Measurements from ENCODE around the gene CHD5.
"Not testable (repeated sequence)": the region's sequence is repeated elsewhere in the genome, so short reads cannot be mapped to it uniquely, and the experiment has no call there.

CHD5 gene

DNA sequence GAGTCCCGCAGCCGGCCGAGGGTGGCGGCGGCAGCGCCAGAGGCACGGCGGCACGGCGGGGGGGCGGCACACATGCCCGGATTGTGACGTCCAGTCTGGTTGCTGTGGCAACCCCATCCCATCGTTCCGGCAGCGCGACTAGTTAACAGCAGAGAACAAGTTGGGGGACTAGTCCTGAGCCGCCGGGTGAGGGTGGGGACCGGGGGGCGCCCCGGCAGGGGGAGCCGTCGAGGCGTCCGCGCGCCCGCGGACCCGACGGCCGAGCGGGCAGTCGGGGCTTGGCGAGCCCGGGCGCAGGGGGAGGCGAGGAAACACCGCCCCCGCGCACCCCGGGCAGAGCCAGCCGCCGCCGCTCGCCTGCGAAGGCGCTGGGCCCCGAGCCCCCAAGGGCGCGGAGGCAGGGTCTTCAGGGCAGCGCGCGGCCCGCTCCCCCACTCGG is at the start of gene CHD5:
TSS of gene CHD5 (minus strand) at position 54 of the 439 bp plus-strand sequence. CDS start 298 bp downstream, outside the sequence.
- peak in 1 of 2 experiments; percentile 73 for DNase-seq (ENCODE audit: low read depth in 1 of 2, low spot score in 1 of 2)
- in situ Hi-C loops (cut with HindIII; ENCODE audit: low pct_unique_long_range_greater_than_20kb, low sequenced_read_pairs) = no loop called here
- TF ChIP-seq JUND (IDR thresholded peaks at IDR 0.05; ENCODE audit: low read depth) = no peak

DNA sequence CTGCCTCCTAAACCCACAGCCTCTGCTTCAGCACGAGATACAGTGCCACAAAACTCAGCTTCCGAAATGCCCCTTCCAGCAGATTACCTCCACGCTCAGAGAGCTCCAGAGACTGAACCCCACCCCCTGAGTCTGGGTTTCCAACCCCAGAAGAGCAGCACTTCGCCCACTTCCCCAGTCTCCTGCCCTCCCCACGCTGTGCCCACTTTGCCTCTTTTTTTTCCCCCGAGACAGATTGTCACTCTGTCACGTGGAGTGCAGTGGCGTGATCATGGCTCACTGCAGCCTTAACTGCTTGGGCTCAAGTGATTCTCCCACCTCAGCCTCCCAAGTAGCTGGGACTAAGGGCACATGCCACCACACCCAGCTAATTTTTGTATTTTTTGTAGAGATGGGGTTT is 45.5 kb upstream of the CHD5 start:
- in situ Hi-C loops (cut with HindIII; ENCODE audit: low pct_unique_long_range_greater_than_20kb, low sequenced_read_pairs) = no loop called here
- no peak for DNase-seq (ENCODE audit: low read depth in 1 of 2, low spot score in 1 of 2)
- TF ChIP-seq JUND (IDR thresholded peaks at IDR 0.05; ENCODE audit: low read depth) = no peak

DNA sequence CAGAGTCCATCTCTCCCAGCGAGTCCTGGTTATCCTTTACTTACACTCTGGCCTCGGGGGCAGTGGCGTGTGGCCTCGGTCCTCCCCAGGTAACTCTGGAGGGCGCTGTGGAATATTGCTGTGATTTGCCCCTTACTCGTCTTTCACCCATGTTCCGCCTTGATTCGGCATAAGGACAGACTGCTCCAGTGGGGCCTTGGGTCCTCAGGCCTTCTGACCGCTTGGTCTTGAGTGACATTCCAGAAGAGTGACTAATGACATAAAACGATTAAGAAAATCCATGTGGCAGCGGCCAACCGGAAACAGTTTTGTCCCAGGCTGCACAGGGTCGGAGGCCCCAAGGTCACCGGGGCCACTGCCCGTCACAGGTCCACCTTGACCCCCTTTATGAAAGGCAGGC is 44.6 kb upstream of the CHD5 start:
- no peak for TF ChIP-seq JUND (IDR thresholded peaks at IDR 0.05; ENCODE audit: low read depth)
- in situ Hi-C loops (cut with HindIII; ENCODE audit: low pct_unique_long_range_greater_than_20kb, low sequenced_read_pairs) = no loop called here
- DNase-seq (ENCODE audit: low read depth in 1 of 2, low spot score in 1 of 2) = no peak

- in situ Hi-C loops (cut with HindIII; ENCODE audit: low pct_unique_long_range_greater_than_20kb, low sequenced_read_pairs) = no loop called here
- TF ChIP-seq JUND (IDR thresholded peaks at IDR 0.05; ENCODE audit: low read depth) = no peak
- DNase-seq (ENCODE audit: low read depth in 1 of 2, low spot score in 1 of 2) = no peak
These were observed 43.5 kb upstream of the CHD5 start for GRCh38 chr1:6223617-6224016.

DNA sequence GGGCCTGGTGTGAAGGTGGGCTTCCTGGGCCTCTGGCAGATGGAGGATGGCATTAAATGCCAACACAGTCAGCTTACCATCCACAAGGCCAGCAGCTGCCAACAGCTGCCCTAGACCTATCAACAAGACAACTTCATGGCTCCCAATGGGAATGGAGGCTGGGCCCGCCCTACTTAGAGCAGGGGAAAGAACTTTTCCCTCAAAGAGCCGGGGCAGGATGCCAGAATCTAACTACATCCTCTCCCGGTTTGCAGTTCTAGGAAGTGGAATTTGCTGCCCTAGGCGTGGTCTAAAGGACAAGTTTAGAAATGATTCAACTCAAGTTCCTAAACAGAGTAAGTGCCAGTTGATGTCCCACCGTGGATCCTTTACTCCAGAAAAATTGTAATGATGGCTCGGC is 42.5 kb upstream of the CHD5 start:
- no peak for TF ChIP-seq JUND (IDR thresholded peaks at IDR 0.05; ENCODE audit: low read depth)
- in situ Hi-C loops (cut with HindIII; ENCODE audit: low pct_unique_long_range_greater_than_20kb, low sequenced_read_pairs) = no loop called here
- DNase-seq (ENCODE audit: low read depth in 1 of 2, low spot score in 1 of 2) = no peak

- no peak for DNase-seq (ENCODE audit: low read depth in 1 of 2, low spot score in 1 of 2)
- in situ Hi-C loops (cut with HindIII; ENCODE audit: low pct_unique_long_range_greater_than_20kb, low sequenced_read_pairs) = no loop called here
- TF ChIP-seq JUND (IDR thresholded peaks at IDR 0.05; ENCODE audit: low read depth) = no peak
These were observed 41.2 kb upstream of the CHD5 start for GRCh38 chr1:6221210-6221784.

DNA sequence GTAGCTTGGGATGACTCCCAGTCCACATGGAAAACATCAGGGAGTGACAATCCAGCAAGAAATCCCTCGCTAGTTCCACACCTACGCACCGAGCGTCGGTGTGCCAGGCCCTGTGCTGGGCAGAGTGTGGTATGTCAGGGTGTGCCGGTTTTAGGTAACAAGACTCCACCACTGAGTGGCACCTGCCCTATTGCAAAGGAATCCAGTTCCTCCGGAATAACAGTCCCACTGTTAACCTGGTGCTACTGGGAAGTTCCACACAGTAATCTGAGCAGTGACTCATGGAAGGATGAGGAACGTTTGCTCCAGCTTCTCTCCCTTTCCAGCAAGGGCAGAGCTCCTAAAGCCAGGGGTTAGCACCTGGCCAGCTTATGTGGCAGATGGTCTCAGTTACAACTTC is 40.1 kb upstream of the CHD5 start:
- 0 out of 2 replicates have a peak, but pooled peaks have one; percentile 53 for TF ChIP-seq JUND (IDR thresholded peaks at IDR 0.05; ENCODE audit: low read depth)
- DNase-seq (ENCODE audit: low read depth in 1 of 2, low spot score in 1 of 2) = peak; percentile 77 to 96
- in situ Hi-C loops (cut with HindIII; ENCODE audit: low pct_unique_long_range_greater_than_20kb, low sequenced_read_pairs) = no loop called here

DNA sequence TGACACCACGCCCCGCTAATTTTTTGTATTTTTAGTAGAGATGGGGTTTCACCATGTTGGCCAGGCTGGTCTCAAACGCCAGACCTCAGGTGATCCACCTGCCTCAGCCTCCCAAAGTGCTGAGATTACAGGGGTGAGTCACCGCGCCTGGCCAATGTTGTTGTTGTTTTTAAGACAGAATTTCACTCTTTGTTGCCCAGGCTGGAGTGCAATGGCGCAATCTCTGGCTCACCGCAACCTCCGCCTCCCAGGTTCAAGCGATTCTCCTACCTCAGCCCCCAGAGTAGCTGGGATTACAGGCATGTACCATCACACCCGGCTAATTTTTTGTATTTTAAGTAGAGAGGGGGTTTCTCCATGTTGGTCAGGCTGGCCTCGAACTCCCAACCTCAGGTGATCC is 39.5 kb upstream of the CHD5 start:
- DNase-seq (ENCODE audit: low read depth in 1 of 2, low spot score in 1 of 2); in situ Hi-C loops (cut with HindIII; ENCODE audit: low pct_unique_long_range_greater_than_20kb, low sequenced_read_pairs): not testable (repeated sequence)

GRCh38 chr1:6218375-6219164 is 38.4 kb upstream of the CHD5 start:
- no peak for TF ChIP-seq JUND (IDR thresholded peaks at IDR 0.05; ENCODE audit: low read depth)
- DNase-seq (ENCODE audit: low read depth in 1 of 2, low spot score in 1 of 2) = no peak
- in situ Hi-C loops (cut with HindIII; ENCODE audit: low pct_unique_long_range_greater_than_20kb, low sequenced_read_pairs) = no loop called here

- no peak for TF ChIP-seq JUND (IDR thresholded peaks at IDR 0.05; ENCODE audit: low read depth)
- no peak for DNase-seq (ENCODE audit: low read depth in 1 of 2, low spot score in 1 of 2)
- in situ Hi-C loops (cut with HindIII; ENCODE audit: low pct_unique_long_range_greater_than_20kb, low sequenced_read_pairs) = no loop called here
These were observed 32.3 kb upstream of the CHD5 start for GRCh38 chr1:6212193-6212959.

DNA sequence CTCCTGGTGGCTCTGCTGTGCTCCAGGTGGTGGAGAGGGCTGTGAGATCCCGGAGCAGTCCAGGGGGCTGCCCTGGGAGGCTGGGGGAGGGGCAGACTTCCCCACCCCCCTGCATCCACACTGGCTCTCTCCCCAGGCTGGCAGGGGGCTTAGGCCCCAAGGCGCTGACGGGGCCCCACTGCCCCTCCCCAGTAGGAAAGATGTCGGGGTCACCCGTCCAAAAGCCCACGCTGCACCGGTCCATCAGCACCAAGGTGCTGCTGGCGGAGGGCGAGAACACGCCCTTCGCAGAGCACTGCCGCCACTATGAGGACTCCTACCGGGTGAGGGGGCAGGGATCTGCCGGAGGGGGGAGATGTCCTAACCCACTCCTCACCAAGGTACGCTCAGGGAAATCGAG is 31.6 kb upstream of the CHD5 start:
- no peak for DNase-seq (ENCODE audit: low read depth in 1 of 2, low spot score in 1 of 2)
- no peak for TF ChIP-seq JUND (IDR thresholded peaks at IDR 0.05; ENCODE audit: low read depth)
- in situ Hi-C loops (cut with HindIII; ENCODE audit: low pct_unique_long_range_greater_than_20kb, low sequenced_read_pairs) = no loop called here

- TF ChIP-seq JUND (IDR thresholded peaks at IDR 0.05; ENCODE audit: low read depth) = no peak
- DNase-seq (ENCODE audit: low read depth in 1 of 2, low spot score in 1 of 2) = no peak
- in situ Hi-C loops (cut with HindIII; ENCODE audit: low pct_unique_long_range_greater_than_20kb, low sequenced_read_pairs) = no loop called here
These were observed 30.7 kb upstream of the CHD5 start for GRCh38 chr1:6210591-6211355.

Data from T47D (cell line).